Right forelimb (tissue), 1 donor: ENCODE measurements around the gene GDF3.

Experiments used
- DNase-seq: peaks from one replicate; pipeline ENCODE4 v3.0.0-alpha.2; 2018

The GDF3 gene

GRCh38 chr12:7666595-7666994 is 29.0 kb downstream of the GDF3 start:
- no peak for DNase-seq

- DNase-seq: no peak
Observed at GRCh38 chr12:7661741-7662140, 33.8 kb downstream of the GDF3 start.

- DNase-seq: no peak
Observed at GRCh38 chr12:7656121-7656520, 39.5 kb downstream of the GDF3 start.

GRCh38 chr12:7650091-7650490 is 45.5 kb downstream of the GDF3 start:
- DNase-seq: no peak

GRCh38 chr12:7647071-7647470 is 48.5 kb downstream of the GDF3 start:
- no peak for DNase-seq

GRCh38 chr12:7646178-7646475 is 49.4 kb downstream of the GDF3 start:
- DNase-seq: no peak

GRCh38 chr12:7645395-7646177 is 50.0 kb downstream of the GDF3 start:
- DNase-seq: no peak

GRCh38 chr12:7642876-7643309 is 52.7 kb downstream of the GDF3 start:
- DNase-seq: no peak

- no peak for DNase-seq
Observed at GRCh38 chr12:7642287-7642686, 53.3 kb downstream of the GDF3 start.

- DNase-seq: peak; percentile 47
Observed at GRCh38 chr12:7640123-7640995, 55.2 kb downstream of the GDF3 start.
